Glomerular endothelial cell (primary cell): ENCODE data around the gene ALKBH2. TPM values are rescaled to one million over a fixed set of nuclear protein-coding genes. Genes with fewer than 3 reads are reported as not detected.

Experiments used
- DNase-seq: peaks from one replicate; pipeline ENCODE4 v3.0.0-alpha.2; 2011; ENCODE audit warnings: low read depth, low spot score; ENCODE audit errors: extremely low read depth
- total RNA-seq: library from RNA; depleted of rRNA; stranded (reverse); fragments of >200 nt; gene quantifications from 2 replicates; pipeline ENCODE4 v1.2.3, GENCODE V29; 2015

ALKBH2 gene
- 6.1 and 12.1 TPM in 2 replicates for total RNA-seq

DNA sequence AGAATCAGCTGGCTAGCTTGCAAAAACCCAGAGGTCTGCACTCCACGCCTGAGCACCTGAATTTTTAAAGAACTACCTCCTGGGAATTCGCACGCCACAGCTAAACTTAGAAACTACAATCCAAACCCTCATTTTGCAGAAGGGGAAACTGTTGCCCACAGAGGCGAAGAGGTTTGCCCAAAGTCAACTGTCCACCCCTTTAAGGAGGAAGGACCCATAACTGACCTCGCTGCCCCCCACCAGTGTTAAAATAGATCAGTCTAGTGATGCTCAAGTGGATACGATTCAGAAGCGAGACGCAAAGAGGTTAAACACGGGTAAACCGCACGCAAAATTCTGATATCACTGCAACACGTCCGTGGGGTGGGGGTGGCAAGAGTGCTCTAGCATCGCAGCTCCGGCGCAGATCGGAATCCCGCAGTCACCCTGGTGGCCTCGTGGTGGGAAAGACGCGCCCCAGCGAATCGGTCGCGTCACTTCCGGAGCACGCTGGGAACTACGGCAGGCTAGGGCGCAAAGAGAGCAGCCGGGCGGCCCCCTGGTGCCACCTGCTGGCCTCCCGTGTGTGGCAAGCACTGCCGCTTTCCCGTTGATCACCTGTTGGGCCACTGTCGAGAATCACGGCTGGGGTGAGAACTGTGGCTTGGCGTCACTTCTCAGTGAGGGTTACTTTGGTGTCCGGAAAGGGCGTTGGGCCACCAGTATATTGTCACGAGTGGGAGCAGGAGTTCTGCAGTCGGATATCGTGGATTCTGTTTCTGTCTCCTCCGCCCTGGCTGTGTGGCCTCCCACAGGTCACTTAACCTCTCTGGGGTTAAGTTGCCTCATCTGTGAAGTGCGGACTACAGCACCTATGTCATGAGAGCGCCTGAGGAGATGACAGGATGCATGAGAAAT is at the start of gene ALKBH2:
Gene ALKBH2 (minus strand): TSS at position 451 of the 897 bp plus-strand sequence. CDS start 686 bp downstream, outside the sequence.
- no peak for DNase-seq

DNA sequence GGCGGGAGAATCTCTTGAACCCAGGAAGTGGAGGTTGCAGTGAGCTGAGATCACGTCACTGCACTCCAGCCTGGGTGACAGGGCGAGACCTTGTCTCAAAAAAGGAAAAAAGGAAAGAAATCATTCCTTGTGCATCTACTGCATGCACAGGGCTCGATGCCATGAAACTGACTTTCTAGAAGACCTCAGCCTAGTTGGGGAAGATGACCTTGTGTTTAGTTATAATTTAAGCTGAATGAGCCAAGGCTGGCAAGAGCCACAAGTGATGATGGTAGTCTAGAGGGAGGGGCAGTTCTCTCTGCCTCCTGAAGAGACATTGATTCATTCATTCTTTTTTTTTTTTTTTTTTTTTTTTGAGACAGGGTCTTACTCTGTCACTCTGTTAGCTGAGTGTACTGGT is 47.3 kb upstream of the ALKBH2 start:
- DNase-seq, result no peak

DNA sequence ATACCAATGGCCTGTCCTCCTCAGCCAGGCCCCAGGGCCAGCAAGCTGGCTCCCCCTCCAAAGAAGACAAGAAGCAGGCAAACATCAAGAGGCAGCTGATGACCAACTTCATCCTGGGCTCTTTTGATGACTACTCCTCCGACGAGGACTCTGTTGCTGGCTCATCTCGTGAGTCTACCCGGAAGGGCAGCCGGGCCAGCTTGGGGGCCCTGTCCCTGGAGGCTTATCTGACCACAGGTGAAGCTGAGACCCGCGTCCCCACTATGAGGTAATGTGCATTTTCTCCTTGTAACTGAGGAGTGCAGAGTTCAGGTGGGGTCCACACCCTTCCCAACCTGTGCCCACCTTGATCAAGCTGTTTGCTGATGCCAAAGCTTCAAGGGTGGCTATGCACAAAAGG is 46.5 kb upstream of the ALKBH2 start:
- no peak for DNase-seq

DNA sequence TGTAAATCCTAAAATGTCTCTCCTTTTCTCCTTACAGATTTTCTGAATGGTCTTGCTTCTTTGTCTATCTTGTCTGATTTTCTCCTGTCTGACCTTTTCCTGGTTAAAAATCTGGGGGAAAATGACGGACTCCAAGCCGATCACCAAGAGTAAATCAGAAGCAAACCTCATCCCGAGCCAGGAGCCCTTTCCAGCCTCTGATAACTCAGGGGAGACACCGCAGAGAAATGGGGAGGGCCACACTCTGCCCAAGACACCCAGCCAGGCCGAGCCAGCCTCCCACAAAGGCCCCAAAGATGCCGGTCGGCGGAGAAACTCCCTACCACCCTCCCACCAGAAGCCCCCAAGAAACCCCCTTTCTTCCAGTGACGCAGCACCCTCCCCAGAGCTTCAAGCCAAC is 46.1 kb upstream of the ALKBH2 start:
- no peak for DNase-seq

DNA sequence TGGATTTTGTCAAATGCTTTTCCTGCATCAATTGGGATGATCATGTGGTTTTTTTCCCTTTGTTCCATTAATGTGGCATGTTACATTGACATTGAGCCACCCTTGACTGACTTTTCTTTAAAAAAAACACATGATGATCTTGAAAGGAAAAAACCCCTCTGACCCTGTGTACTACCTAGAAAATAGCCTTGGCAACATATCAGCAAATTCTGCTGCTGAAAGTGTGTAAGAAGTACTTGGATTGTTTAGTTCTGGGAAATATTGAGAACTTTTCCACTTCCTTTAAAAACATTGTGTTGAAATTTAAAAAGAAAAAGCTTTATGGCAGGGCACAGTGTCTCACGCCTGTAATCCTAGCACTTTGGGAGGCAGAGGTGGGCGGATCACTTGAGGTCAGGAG is 43.8 kb upstream of the ALKBH2 start:
- no peak for DNase-seq

DNA sequence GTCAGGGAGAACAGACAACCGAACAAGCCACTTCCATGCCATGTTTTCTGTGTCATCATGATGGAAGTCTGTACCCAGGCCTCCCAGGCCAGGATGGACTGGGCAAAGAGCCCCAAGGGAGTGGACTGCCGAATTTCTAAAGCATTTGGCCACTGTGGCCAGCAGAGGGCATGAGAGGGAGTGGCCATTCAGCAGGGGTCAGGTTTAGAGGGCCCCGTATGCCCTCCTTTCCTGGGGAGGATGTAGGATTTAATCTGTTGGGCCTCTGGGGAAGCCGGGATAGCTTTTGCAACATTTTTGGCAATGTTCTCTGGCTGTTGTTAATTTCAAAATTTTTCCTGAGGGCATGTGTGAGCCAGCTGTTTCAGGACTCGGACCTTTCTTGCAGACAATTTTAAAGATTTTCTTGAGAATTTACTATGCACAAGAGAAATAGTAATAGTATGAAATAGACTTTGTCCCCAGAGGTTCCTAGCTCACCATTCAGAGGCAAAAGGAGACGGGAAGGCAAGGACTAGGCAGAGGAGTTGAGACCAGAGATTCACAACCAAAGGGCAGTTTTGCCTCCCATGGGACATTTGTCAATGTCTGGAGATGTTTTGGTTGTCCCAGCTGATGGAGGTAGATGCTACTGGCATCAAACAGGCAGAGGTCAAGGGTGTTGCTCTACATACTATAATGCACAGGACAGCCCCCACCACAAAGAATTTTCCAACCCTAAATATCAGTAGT is 41.1 kb upstream of the ALKBH2 start:
- no peak for DNase-seq

DNA sequence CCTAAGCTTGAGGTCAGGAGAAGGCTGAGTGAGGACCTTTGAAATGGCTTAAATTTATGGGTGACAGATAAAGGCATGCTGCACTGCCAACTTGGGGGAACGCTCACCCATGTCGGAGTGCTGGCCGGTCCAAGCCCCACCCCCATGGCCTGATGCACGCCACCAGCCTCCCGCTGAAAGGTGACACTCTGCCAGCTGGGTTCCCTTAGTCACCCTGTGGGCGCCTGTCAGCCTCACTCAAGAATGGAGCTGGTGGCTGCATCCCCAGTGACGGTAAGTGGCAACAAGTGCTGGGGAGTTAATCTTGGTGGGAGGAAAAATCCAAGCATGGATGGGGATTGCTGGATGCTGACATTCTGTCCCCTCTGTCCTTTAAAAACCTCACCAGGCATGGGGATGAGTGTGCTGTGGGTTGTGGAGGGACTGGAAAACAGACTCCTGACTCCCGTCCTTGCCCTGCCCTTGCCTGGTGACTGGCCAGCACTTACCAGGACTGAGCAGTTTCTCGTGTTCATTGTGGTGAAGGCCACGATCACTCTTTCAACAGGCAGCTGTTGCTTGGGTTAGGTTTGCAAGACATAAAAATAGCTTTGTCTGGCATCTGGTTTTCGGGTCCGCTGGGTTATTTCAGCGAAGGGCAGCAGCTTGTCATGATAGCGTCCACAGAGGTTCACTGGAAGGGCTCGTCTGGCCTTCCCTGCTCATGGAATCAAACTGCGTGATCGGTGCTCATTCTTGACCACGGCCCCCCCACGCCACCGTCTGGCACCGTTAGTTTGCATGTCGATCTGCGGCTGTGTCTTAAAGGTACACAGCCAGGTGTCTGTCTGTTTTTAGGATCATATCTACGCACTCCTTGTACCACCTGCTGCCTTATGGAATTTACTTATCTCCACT is 38.1 kb upstream of the ALKBH2 start:
- no peak for DNase-seq

DNA sequence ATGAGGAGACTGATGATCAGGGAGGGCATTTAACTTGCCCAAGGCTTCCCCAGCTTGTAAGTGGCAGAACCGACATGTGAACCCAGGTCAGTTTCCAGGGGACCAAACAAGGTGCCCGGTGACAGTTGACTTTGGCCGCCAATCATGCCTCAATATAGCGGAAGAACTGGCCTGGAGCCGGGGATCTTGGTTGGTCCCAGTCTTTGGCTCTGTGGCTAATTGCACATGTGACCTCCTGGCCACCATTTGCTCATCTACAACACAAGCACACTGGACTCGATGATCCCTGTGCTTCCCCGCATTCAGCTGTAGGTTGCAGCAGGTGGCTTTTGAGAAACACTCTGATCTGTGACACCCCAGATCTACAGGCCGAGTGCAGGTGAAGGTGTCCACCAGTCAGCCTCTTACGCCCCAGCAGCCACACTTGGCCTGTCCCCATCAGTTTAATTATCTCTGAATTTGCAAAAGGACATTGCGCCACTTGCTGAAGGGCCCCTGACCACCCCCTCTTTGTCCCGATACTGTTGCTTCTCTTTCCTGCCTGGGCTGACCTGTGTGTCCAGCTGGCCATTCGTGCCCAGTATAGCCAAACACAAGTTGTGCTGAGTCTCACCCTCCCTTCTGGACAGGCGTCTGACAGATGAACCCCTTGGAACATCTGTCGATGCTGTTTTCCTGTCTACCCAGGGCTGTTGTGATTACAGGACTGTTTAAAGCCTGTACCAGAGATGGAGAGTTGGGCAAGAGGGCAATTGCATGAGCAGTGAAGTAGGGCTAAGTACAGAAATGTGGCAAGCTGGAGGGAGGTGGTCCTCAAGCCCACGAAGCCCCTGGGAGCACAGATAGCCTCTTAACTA is 37.3 kb upstream of the ALKBH2 start:
- DNase-seq, result no peak

DNA sequence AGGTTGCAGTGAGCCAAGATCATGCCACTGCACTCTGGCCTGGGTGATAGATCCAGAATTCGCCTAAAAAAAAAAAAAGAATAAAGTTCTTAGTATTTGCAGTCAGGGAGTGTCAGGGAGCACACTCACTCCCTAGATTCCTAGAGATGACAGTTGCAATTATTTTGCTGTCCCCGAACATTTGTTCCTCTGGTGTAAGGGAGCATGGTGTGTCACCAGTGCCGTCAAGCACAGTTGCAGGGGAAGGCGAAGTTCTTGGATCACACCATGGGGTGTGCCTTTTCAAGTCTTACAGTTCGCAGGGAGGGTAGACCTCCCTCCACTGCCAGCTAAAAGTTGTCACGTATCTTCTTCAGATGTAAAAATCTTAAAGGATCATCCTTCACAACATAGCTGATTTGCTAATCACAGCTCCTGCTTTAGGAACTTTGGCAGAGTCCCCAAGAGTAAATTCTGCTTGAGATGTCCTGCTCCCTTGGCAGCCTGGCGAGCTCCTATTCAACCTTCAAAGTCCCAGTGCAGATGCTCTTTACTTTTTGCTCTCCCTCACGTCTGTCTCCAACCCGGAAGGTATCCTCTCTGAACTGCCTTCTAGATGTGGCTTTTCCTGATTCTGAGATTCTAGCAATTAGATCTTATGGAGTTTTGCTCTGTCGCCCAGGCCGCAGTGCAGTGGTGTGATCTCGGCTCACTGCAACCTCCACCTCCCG is 34.4 kb upstream of the ALKBH2 start:
- no peak for DNase-seq

DNA sequence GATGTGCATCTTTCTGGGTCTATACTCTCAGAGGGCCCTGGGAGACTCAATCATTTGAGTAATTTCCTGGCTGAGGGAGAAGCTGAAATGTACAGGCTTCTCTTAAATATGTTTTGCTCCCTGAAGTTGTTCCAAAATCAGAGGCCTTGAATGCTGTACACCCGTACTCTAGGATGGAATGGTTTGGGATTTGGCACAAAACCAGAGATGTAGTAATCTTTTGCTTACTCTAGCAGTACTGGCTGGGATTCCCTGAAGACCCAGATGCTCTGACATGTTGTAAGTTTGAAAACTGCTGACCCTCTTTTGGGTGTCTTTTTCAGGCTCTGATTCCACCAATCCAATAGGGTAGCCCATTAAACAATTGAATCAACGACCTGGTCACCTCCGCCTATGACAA is 33.5 kb upstream of the ALKBH2 start:
- DNase-seq, result no peak

DNA sequence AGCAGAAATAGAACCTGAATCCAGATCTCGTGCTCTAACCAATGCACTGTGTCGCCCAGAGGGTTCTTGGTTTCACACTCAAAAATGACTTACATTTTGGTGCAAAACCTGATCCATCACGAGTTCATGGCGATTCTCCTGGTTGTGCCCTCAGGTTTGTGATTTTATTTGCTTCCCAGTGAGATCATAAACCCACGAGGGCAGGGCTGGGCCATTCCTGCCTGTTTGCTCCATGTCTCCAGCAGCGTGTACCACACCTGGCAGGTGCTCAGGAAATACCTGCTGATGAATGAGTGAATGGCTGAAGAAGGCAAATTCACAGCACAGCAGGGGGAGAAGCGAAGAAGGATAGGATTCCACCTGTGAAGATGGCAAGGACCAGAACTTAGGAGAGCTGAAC is 32.5 kb upstream of the ALKBH2 start:
- no peak for DNase-seq

DNA sequence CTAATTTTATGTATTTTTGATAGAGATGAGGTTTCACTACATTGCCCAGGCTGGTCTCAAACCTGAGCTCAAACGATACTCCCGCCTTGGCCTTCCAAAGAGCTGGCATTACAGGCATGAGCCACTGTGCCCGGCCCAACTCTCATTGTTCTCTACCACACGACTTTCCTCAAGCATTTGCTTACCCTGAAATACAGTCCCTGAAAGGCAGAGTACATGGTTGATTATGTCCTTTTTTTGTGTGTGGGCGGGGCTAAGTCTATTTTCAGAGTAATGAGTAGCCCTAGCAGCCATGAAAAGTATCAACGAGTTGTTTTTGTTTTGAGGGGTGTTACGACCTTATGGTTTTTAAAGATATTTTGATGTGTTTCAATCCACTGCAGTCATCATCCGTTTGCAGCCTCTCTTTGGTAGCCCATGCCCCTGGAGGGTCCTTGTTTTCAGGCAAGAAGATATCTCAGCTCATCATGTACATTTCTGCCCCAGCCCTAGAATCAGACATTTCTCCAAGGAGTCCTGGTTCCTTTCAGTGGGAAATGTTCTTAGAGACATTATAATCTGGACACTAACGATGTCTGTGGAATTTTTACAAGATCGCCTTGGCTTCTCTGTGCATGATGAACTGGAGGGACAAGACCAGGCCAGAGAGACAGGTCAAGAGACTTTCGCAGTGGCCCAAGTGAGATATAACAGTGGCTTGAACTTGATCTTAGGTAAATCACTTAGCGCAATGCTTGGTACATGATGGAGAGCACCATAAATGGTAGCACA is 31.8 kb upstream of the ALKBH2 start:
- no peak for DNase-seq

DNA sequence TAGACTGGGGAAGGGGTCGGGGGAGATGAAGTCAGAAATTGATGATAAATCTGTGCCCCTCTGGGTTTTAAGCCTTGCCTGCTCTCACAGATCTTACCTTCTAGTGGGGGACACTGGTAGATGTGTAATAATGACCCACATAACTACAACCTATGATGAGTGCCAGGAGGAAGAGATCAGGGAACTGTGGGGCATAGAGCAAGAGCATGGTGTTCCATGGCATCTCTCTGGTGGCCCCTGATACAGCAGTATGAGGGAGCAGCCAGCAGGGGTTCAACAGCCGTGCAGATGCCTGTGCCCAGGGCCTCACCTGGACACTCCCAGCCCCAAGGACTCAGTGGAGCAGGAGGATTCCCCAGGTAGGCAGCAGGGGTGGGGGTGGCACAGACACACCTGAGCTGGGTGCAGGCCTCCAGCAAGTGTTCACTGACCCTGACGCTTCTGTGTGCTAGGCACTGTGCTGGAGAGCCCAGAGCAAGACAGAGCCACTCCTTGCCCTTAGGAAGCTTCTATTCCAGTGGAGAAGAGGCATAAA is 28.1 kb upstream of the ALKBH2 start:
- DNase-seq, result no peak

DNA sequence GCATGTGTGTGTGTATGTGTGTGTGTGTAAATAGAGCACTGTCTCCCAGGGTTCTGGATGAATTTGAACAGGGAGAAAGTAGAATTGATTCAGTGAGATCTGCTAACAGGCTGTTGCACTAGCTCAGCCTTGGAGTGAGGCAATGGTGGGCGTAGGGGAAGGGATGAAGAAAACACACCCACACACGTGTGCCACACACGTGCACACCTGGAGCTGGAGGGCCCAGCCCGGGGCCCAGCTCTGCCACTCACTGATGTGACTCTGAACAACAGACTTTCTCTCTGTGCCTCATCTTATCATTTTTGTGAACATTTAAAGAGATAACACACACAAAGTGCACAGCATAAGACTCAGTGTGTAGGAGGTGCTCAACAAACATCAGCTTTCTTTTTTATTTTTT is 27.3 kb upstream of the ALKBH2 start:
- DNase-seq, result no peak

DNA sequence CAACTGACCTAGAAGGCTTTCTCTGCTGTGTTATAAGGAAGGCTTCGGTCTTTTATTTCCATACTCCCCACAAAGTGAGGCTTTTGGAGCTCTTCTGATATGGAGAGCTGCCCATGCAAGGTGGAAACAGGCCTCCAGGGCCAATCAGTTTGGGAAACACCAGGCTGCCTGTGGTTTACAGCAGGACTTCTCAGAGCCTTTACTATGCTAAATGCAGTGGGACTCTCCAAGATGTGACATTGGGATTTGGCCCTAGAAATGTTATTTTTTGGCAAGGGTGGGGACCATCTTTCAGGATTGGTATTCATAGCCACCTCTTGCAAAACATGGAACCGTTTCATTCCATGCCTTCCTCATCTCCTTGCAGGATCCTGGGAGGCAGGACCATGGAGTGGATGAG is 26.8 kb upstream of the ALKBH2 start:
- DNase-seq, result no peak

DNA sequence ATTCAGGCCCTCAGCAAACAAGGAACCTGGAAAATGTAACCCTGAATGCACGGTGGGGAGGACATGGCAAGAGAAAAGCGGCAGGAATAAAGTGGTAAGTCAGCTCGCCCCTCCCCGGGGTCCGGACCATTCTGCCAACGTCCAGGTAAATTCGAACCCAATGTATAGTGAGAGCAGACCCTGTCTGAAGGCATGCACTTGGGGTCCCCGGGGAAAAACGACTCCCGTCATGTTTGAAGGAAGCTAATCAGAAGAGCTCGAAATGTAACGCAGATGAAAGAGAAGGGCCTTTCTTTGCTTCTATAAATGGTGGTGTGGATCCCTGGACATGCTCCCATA is 23.3 kb upstream of the ALKBH2 start:
- DNase-seq, result no peak

DNA sequence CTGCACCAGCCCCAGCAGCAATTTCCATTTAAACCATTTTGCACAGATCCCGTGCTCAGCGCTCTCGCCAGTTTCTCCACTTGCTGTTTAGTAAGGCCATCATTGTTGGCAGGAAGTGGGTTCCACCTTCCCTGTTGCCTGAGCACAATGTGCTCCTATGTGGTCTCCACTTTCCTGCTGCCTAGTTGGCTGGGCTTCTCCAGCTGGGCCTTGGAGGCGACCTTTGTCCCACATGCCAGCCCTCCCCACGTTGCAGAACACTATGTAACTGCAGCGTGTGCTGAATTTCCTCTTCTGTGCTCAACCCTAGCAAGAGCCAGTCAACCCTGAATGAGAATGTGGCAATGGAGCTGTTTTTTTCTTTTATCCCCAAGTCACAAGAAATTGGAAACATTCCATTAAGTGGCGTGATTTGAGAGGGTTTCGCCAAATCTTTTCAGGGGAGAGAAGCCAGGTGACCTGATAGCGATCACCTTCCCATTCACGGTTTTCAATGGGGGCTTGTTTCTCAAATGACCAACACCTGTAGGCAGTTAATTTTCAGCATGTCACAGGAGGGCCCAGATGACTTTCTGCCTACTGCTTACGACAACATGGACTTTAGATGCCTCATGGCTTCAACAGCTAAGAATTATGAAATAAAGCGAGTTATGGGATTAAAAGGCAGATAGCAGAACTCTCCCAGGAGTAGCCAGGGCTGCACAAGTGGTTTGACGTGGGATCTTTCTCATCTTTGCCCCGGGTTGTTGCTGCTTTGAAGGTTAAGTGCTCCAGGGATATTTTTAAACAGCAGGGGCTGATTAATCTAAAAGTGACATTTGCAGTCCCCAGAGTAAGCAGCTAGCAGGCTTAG is 22.7 kb upstream of the ALKBH2 start, which contains the start of gene ACACB:
Gene ACACB (plus strand): TSS at position 830 of the 853 bp plus-strand sequence. CDS start 22,819 bp downstream, outside the sequence.
- DNase-seq, result no peak

DNA sequence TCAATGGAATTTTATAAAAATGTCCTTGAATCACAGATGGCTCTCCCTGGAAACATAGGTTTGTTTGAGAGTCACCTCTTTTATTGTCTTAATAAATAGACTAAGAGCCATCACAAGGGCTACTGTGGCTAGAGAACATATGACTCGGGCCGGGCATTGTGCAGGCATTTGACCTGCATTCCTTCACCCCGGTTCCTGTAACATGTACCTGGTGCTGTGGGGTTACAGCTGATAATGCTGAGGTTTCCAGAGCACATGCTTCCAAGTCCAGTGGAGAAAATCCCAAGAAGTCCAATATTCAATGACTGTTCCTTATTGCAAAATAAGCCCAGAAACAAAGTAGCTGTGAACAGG is 22.1 kb upstream of the ALKBH2 start:
- DNase-seq, result no peak
